Uterus (tissue), 2 donors: ENCODE data around the gene KLF3.

ENCODE experiments used
- CTCF ChIP-seq, 4 experiments: fragments of 200-600 bp in 2 of 4; fragments of 450-650 bp in 2 of 4; sonication (generic) in 2 of 4; IDR thresholded peaks; one replicate each; pipeline ENCODE4 v1.5.1; 2016 to 2019; ENCODE audit warnings: antibody characterized with exemption in 4 of 4, mild to moderate bottlenecking in 2 of 4, moderate library complexity in 1 of 4
- POLR2A ChIP-seq, 2 donors: fragments of 450-650 bp; IDR thresholded peaks; one replicate each; pipeline ENCODE4 v1.6.1; 2016; ENCODE audit warnings: antibody characterized with exemption in 2 of 2, mild to moderate bottlenecking in 1 of 2, moderate library complexity in 1 of 2

GRCh38 chr4:38620065-38620464 lies 43.9 kb upstream of the KLF3 start:
- TF ChIP-seq POLR2A (IDR thresholded peaks at IDR 0.05) (no peak), CTCF (IDR thresholded peaks at IDR 0.05) (no peak)
